Esophagus squamous epithelium (tissue), 4 donors: Measurements from ENCODE around the gene BCKDHB.

Experiments used
- CTCF ChIP-seq, 6 experiments: fragments of 450-650 bp in 4 of 6; fragments of 200-600 bp in 2 of 6; sonication (generic) in 2 of 6; IDR thresholded peaks; one replicate each; pipeline ENCODE4 v1.5.1; 2016 to 2019; ENCODE audit warnings: antibody characterized with exemption in 6 of 6, mild to moderate bottlenecking in 4 of 6, moderate library complexity in 4 of 6
- POLR2A ChIP-seq, 4 donors: fragments of 450-650 bp; IDR thresholded peaks; one replicate each; pipeline ENCODE4 v1.6.1; 2017; ENCODE audit warnings: antibody characterized with exemption in 4 of 4, mild to moderate bottlenecking in 4 of 4, moderate library complexity in 3 of 4

- TF ChIP-seq CTCF (IDR thresholded peaks at IDR 0.05) (no peak), POLR2A (IDR thresholded peaks at IDR 0.05) (no peak)
These were observed 148.2 kb downstream of the BCKDHB start for GRCh38 chr6:80254716-80255115.
